Left cardiac atrium (tissue), 4 donors: ENCODE results near the gene HCN2. TPM values are rescaled to one million over a fixed set of nuclear protein-coding genes. Genes with fewer than 3 reads are reported as not detected.

Experiments
- ATAC-seq, 2 donors: fragments of 200-7000 bp; cut with Tn5 transposase; one replicate each; pipeline ENCODE4 v1.9.1; 2020; ENCODE audit warnings: mild to moderate bottlenecking in 2 of 2, moderate library complexity in 2 of 2
- DNase-seq: peaks from one replicate; pipeline ENCODE4 v3.0.0-alpha.2; 2020
- intact Hi-C, 2 donors: fragments of 100-400 bp; cut with DNase I; formaldehyde crosslinking; loops; one replicate each; pipeline versions ENCODE4 v1.14.1 to v1.15.1; 2022 to 2023
- total RNA-seq, 2 donors: library from RNA; stranded (reverse); fragmentation: NEBNext Ultra II Directional; extraction: Animal tissue kit (Norgen Biotek cat#: 25700); gene quantifications; one replicate each; pipeline ENCODE4 v1.2.1, GENCODE V29; 2021
- donor health status: DM: no; HTN: yes; CAD: no.
- donor health status: DM: no; HTN: yes; CAD: no; lungs with severe emphysema.
- donor health status: DM: yes; HTN: yes; CAD: no.
- donor health status: Dilated cardiomyopathy.

Gene HCN2
- total RNA-seq, 2 donors from 2014 or later: 4.3 to 10.0 TPM

GRCh38 chr19:642767-643727 lies 53.4 kb downstream of the HCN2 start:
- no peak for DNase-seq
- intact Hi-C loops: no loop called here
- no peak for ATAC-seq

- no peak for DNase-seq
- intact Hi-C loops: no loop called here
These were observed 54.1 kb downstream of the HCN2 start for GRCh38 chr19:643736-644135.

GRCh38 chr19:644363-644762 lies 54.7 kb downstream of the HCN2 start:
- intact Hi-C loops: no loop called here
- ATAC-seq (no peak), DNase-seq (no peak)

More at GRCh38 chr19:643736-644135, 54.1 kb downstream of the HCN2 start:
- ATAC-seq: no peak

GRCh38 chr19:644789-645188 lies 55.1 kb downstream of the HCN2 start:
- DNase-seq (peak; percentile 19), ATAC-seq (no peak)
- intact Hi-C loops: no loop called here

- intact Hi-C loops: no loop called here
- peak; percentile 20 for DNase-seq
- ATAC-seq: peak in 1 of 2 donors; percentile 11
These were observed 56.5 kb downstream of the HCN2 start for GRCh38 chr19:645912-646778.

GRCh38 chr19:646779-647565 lies 57.3 kb downstream of the HCN2 start:
- intact Hi-C loops: no loop called here
- ATAC-seq: no peak
- DNase-seq: peak; percentile 20

GRCh38 chr19:647566-648284 lies 58.0 kb downstream of the HCN2 start:
- DNase-seq (no peak), ATAC-seq (no peak)
- intact Hi-C loops: no loop called here

GRCh38 chr19:648305-648704 lies 58.6 kb downstream of the HCN2 start:
- intact Hi-C loops: no loop called here
- no peak for DNase-seq
- no peak for ATAC-seq

GRCh38 chr19:648904-649801 lies 59.5 kb downstream of the HCN2 start:
- no peak for ATAC-seq
- intact Hi-C loops: no loop called here
- DNase-seq: peak; percentile 19

- no peak for ATAC-seq
- DNase-seq: peak; percentile 17
- intact Hi-C loops: no loop called here
These were observed 60.4 kb downstream of the HCN2 start for GRCh38 chr19:650121-650520.

GRCh38 chr19:651114-651818 lies 61.6 kb downstream of the HCN2 start:
- intact Hi-C loops: no loop called here
- ATAC-seq: no peak
- DNase-seq: no peak

GRCh38 chr19:651991-652390 lies 62.3 kb downstream of the HCN2 start:
- intact Hi-C loops: no loop called here
- DNase-seq (no peak), ATAC-seq (no peak)

- ATAC-seq (no peak), DNase-seq (no peak)
- intact Hi-C loops: no loop called here
These were observed 63.0 kb downstream of the HCN2 start for GRCh38 chr19:652467-653389.

- ATAC-seq (no peak), DNase-seq (no peak)
- intact Hi-C loops: no loop called here
These were observed 63.7 kb downstream of the HCN2 start for GRCh38 chr19:653425-653824.

- ATAC-seq (no peak), DNase-seq (no peak)
- intact Hi-C loops: no loop called here
These were observed 66.0 kb downstream of the HCN2 start for GRCh38 chr19:655691-656090.
